Embryonic facial prominence (tissue), 1 donor: Measurements from ENCODE around the gene SLC16A3.

Experiments used
- DNase-seq: peaks from one replicate; pipeline ENCODE4 v3.0.0-alpha.2; 2016; ENCODE audit errors: extremely low spot score

Gene SLC16A3

GRCh38 chr17:82223517-82223916 is 5.3 kb upstream of the SLC16A3 start:
- no peak for DNase-seq

- DNase-seq, result no peak
Measured at GRCh38 chr17:82224666-82225065, 4.2 kb upstream of the SLC16A3 start.

- no peak for DNase-seq
Measured at GRCh38 chr17:82225368-82226029, 3.3 kb upstream of the SLC16A3 start.

GRCh38 chr17:82226146-82226808 is 2.6 kb upstream of the SLC16A3 start:
- DNase-seq, result no peak

GRCh38 chr17:82226809-82227628 is 1.8 kb upstream of the SLC16A3 start:
- DNase-seq, result no peak

- DNase-seq, result no peak
Measured at GRCh38 chr17:82227629-82228277, 1.1 kb upstream of the SLC16A3 start.

- DNase-seq, result no peak
Measured at GRCh38 chr17:82228278-82228841, 482 bp upstream of the SLC16A3 start.

- no peak for DNase-seq
Measured at GRCh38 chr17:82229698-82230608, 1.1 kb downstream of the SLC16A3 start.

- DNase-seq, result no peak
Measured at GRCh38 chr17:82230609-82231311, 1.9 kb downstream of the SLC16A3 start.

- DNase-seq, result no peak
Measured at GRCh38 chr17:82231312-82231561, 2.4 kb downstream of the SLC16A3 start.

- no peak for DNase-seq
Measured at GRCh38 chr17:82231562-82232321, 2.9 kb downstream of the SLC16A3 start.

GRCh38 chr17:82232322-82232820 is 3.5 kb downstream of the SLC16A3 start:
- no peak for DNase-seq

GRCh38 chr17:82232876-82233785 is 4.3 kb downstream of the SLC16A3 start:
- no peak for DNase-seq

- no peak for DNase-seq
Measured at GRCh38 chr17:82234211-82235055, 5.6 kb downstream of the SLC16A3 start.

- DNase-seq, result no peak
Measured at GRCh38 chr17:82235056-82235774, 6.4 kb downstream of the SLC16A3 start.

- DNase-seq, result no peak
Measured at GRCh38 chr17:82235775-82236141, 6.9 kb downstream of the SLC16A3 start.
